ENCODE measurements around the gene PRKN. TPM values are rescaled to one million over a fixed set of nuclear protein-coding genes. Genes with fewer than 3 reads are reported as not detected.

Gene PRKN
- total RNA-seq, 1 donor from 2014 or later: 5.1 TPM

- no peak for TF ChIP-seq CTCF (IDR thresholded peaks at IDR 0.05; ENCODE audit: unreplicated experiment)
- Mint-ChIP-seq H3K4me3 (ENCODE audit: unreplicated experiment) (no peak overlapping the region), H3K9me3 (ENCODE audit: unreplicated experiment) (no peaks in the 10 kb centered on the region), H3K4me1 (ENCODE audit: unreplicated experiment) (no peaks in the 10 kb centered on the region), H3K27ac (ENCODE audit: unreplicated experiment) (no peak overlapping the region), H3K36me3 (ENCODE audit: low read depth, unreplicated experiment) (no peaks in the 10 kb centered on the region), H3K27me3 (ENCODE audit: unreplicated experiment) (no peaks in the 10 kb centered on the region)
- DNase-seq (ENCODE audit: low spot score): no peak
Measured at GRCh38 chr6:162264581-162264980, 463.0 kb downstream of the PRKN start.

GRCh38 chr6:162262466-162263196 lies 464.9 kb downstream of the PRKN start:
- Mint-ChIP-seq H3K4me3 (ENCODE audit: unreplicated experiment) (no peak overlapping the region), H3K4me1 (ENCODE audit: unreplicated experiment) (no peaks in the 10 kb centered on the region), H3K36me3 (ENCODE audit: low read depth, unreplicated experiment) (no peaks in the 10 kb centered on the region), H3K9me3 (ENCODE audit: unreplicated experiment) (no peaks in the 10 kb centered on the region), H3K27ac (ENCODE audit: unreplicated experiment) (no peak overlapping the region), H3K27me3 (ENCODE audit: unreplicated experiment) (no peaks in the 10 kb centered on the region)
- no peak for DNase-seq (ENCODE audit: low spot score)
- TF ChIP-seq CTCF (IDR thresholded peaks at IDR 0.05; ENCODE audit: unreplicated experiment): no peak

GRCh38 chr6:162261598-162261997 lies 466.0 kb downstream of the PRKN start:
- Mint-ChIP-seq H3K27ac (ENCODE audit: unreplicated experiment) (no peak overlapping the region), H3K27me3 (ENCODE audit: unreplicated experiment) (no peaks in the 10 kb centered on the region), H3K36me3 (ENCODE audit: low read depth, unreplicated experiment) (no peaks in the 10 kb centered on the region), H3K4me1 (ENCODE audit: unreplicated experiment) (no peaks in the 10 kb centered on the region), H3K9me3 (ENCODE audit: unreplicated experiment) (no peaks in the 10 kb centered on the region), H3K4me3 (ENCODE audit: unreplicated experiment) (no peak overlapping the region)
- no peak for TF ChIP-seq CTCF (IDR thresholded peaks at IDR 0.05; ENCODE audit: unreplicated experiment)
- DNase-seq (ENCODE audit: low spot score): no peak

- TF ChIP-seq CTCF (IDR thresholded peaks at IDR 0.05; ENCODE audit: unreplicated experiment): no peak
- Mint-ChIP-seq H3K27ac (ENCODE audit: unreplicated experiment) (no peak overlapping the region), H3K4me1 (ENCODE audit: unreplicated experiment) (no peaks in the 10 kb centered on the region), H3K36me3 (ENCODE audit: low read depth, unreplicated experiment) (no peaks in the 10 kb centered on the region), H3K4me3 (ENCODE audit: unreplicated experiment) (no peak overlapping the region), H3K9me3 (ENCODE audit: unreplicated experiment) (no peaks in the 10 kb centered on the region), H3K27me3 (ENCODE audit: unreplicated experiment) (no peaks in the 10 kb centered on the region)
- no peak for DNase-seq (ENCODE audit: low spot score)
Measured at GRCh38 chr6:162260027-162260426, 467.5 kb downstream of the PRKN start.

GRCh38 chr6:162258647-162259046 lies 468.9 kb downstream of the PRKN start:
- no peak for DNase-seq (ENCODE audit: low spot score)
- Mint-ChIP-seq H3K9me3 (ENCODE audit: unreplicated experiment) (no peaks in the 10 kb centered on the region), H3K4me3 (ENCODE audit: unreplicated experiment) (no peak overlapping the region), H3K27ac (ENCODE audit: unreplicated experiment) (no peak overlapping the region), H3K27me3 (ENCODE audit: unreplicated experiment) (no peaks in the 10 kb centered on the region), H3K4me1 (ENCODE audit: unreplicated experiment) (no peaks in the 10 kb centered on the region), H3K36me3 (ENCODE audit: low read depth, unreplicated experiment) (no peaks in the 10 kb centered on the region)
- no peak for TF ChIP-seq CTCF (IDR thresholded peaks at IDR 0.05; ENCODE audit: unreplicated experiment)
